ENCODE measurements around the gene ITPRIPL2.

Gene ITPRIPL2

GRCh38 chr16:19132898-19133297 is 19.1 kb downstream of the ITPRIPL2 start:
- Histone ChIP-seq H3K27ac (ENCODE audit: low read length) (no peak overlapping the region), H3K4me3 (ENCODE audit: low read length) (no peak overlapping the region), H3K4me2 (ENCODE audit: low read length) (no peak overlapping the region), H3K9ac (ENCODE audit: low read length) (no peak overlapping the region), H3K27me3 (ENCODE audit: low read depth, low read length) (no peaks in the 10 kb centered on the region), H4K20me1 (ENCODE audit: insufficient read depth, low read length) (no peaks in the 10 kb centered on the region), H3K36me3 (replicated peaks; ENCODE audit: low read depth, low read length) (no peaks in the 10 kb centered on the region), H3K79me2 (ENCODE audit: low read length) (no peaks in the 10 kb centered on the region), H3K9me3 (ENCODE audit: insufficient read depth, low read length) (no peaks in the 10 kb centered on the region), H2AFZ (ENCODE audit: low read depth, low read length) (no peak overlapping the region), H3K4me1 (ENCODE audit: low read length) (peaks cover 37% of the 10 kb centered on the region)
- no peak for TF ChIP-seq EZH2phosphoT487 (IDR thresholded peaks at IDR 0.05; ENCODE audit: low read depth)
- no peak for TF ChIP-seq CTCF (IDR thresholded peaks at IDR 0.05; ENCODE audit: low read depth, low read length)

GRCh38 chr16:19133600-19133999 is 19.8 kb downstream of the ITPRIPL2 start:
- no peaks in the 10 kb centered on the region for H4K20me1 ChIP-seq (ENCODE audit: insufficient read depth, low read length)
- H3K4me1 ChIP-seq (ENCODE audit: low read length) = peaks cover 30% of the 10 kb centered on the region
- H3K4me3 ChIP-seq (ENCODE audit: low read length) = no peak overlapping the region
- no peak overlapping the region for H3K4me2 ChIP-seq (ENCODE audit: low read length)
- TF ChIP-seq EZH2phosphoT487 (IDR thresholded peaks at IDR 0.05; ENCODE audit: low read depth) = no peak
- no peak for TF ChIP-seq CTCF (IDR thresholded peaks at IDR 0.05; ENCODE audit: low read depth, low read length)
- H3K27ac ChIP-seq (ENCODE audit: low read length) = no peak overlapping the region
- H2AFZ ChIP-seq (ENCODE audit: low read depth, low read length) = no peak overlapping the region
- H3K79me2 ChIP-seq (ENCODE audit: low read length) = no peaks in the 10 kb centered on the region
- H3K9ac ChIP-seq (ENCODE audit: low read length) = no peak overlapping the region
- H3K27me3 ChIP-seq (ENCODE audit: low read depth, low read length) = no peaks in the 10 kb centered on the region
- no peaks in the 10 kb centered on the region for H3K36me3 ChIP-seq (replicated peaks; ENCODE audit: low read depth, low read length)
- no peaks in the 10 kb centered on the region for H3K9me3 ChIP-seq (ENCODE audit: insufficient read depth, low read length)

- no peak overlapping the region for H2AFZ ChIP-seq (ENCODE audit: low read depth, low read length)
- no peak overlapping the region for H3K4me3 ChIP-seq (ENCODE audit: low read length)
- no peak for TF ChIP-seq EZH2phosphoT487 (IDR thresholded peaks at IDR 0.05; ENCODE audit: low read depth)
- TF ChIP-seq CTCF (IDR thresholded peaks at IDR 0.05; ENCODE audit: low read depth, low read length) = no peak
- H3K4me2 ChIP-seq (ENCODE audit: low read length) = no peak overlapping the region
- no peaks in the 10 kb centered on the region for H3K9me3 ChIP-seq (ENCODE audit: insufficient read depth, low read length)
- H3K27ac ChIP-seq (ENCODE audit: low read length) = no peak overlapping the region
- H3K79me2 ChIP-seq (ENCODE audit: low read length) = no peaks in the 10 kb centered on the region
- no peak overlapping the region for H3K9ac ChIP-seq (ENCODE audit: low read length)
- no peaks in the 10 kb centered on the region for H3K27me3 ChIP-seq (ENCODE audit: low read depth, low read length)
- no peaks in the 10 kb centered on the region for H3K36me3 ChIP-seq (replicated peaks; ENCODE audit: low read depth, low read length)
- no peaks in the 10 kb centered on the region for H4K20me1 ChIP-seq (ENCODE audit: insufficient read depth, low read length)
- peaks cover 25% of the 10 kb centered on the region for H3K4me1 ChIP-seq (ENCODE audit: low read length)
These were observed 21.6 kb downstream of the ITPRIPL2 start for GRCh38 chr16:19135201-19135842.

- Histone ChIP-seq H3K9ac (ENCODE audit: low read length) (no peak overlapping the region), H3K9me3 (ENCODE audit: insufficient read depth, low read length) (no peaks in the 10 kb centered on the region), H3K36me3 (replicated peaks; ENCODE audit: low read depth, low read length) (no peaks in the 10 kb centered on the region), H3K4me2 (ENCODE audit: low read length) (no peak overlapping the region), H3K27me3 (ENCODE audit: low read depth, low read length) (no peaks in the 10 kb centered on the region), H3K4me3 (ENCODE audit: low read length) (no peak overlapping the region), H3K27ac (ENCODE audit: low read length) (no peak overlapping the region), H2AFZ (ENCODE audit: low read depth, low read length) (no peak overlapping the region), H3K79me2 (ENCODE audit: low read length) (no peaks in the 10 kb centered on the region), H4K20me1 (ENCODE audit: insufficient read depth, low read length) (no peaks in the 10 kb centered on the region), H3K4me1 (ENCODE audit: low read length) (peaks cover 18% of the 10 kb centered on the region)
- TF ChIP-seq EZH2phosphoT487 (IDR thresholded peaks at IDR 0.05; ENCODE audit: low read depth) = no peak
- no peak for TF ChIP-seq CTCF (IDR thresholded peaks at IDR 0.05; ENCODE audit: low read depth, low read length)
These were observed 22.2 kb downstream of the ITPRIPL2 start for GRCh38 chr16:19135896-19136438.
